IMR-90 (cell line): Measurements from ENCODE around the gene SNX32. TPM values are rescaled to one million over a fixed set of nuclear protein-coding genes. Genes with fewer than 3 reads are reported as not detected.

Source experiments
- ATAC-seq: fragments of 200-7000 bp; cut with Tn5 transposase; 2 replicates; pipeline ENCODE4 v1.9.1; 2020; ENCODE audit warnings: low read depth, mild to moderate bottlenecking, moderate library complexity
- BruUV-seq: library from RNA; stranded (reverse); fragments of 400-500 nt; replicated peaks from 2 replicates; lab custom pipeline; 2021; lab: Mats Ljungman, UMichigan
- CTCF ChIA-PET: fragments of 300-600 bp; formaldehyde crosslinking; extraction: SDS; loops from one replicate; lab custom pipeline; 2021; ENCODE audit warnings: antibody characterized with exemption; lab: Yijun Ruan, JAX
- POLR2A ChIA-PET: fragments of 300-600 bp; sonication (Branson Sonifier 250); formaldehyde crosslinking; loops from one replicate; lab custom pipeline; 2022; ENCODE audit warnings: antibody characterized with exemption; ENCODE audit not compliant: unreplicated experiment; lab: Charles Lee
- DNase-seq: peaks from one replicate; pipeline ENCODE4 v3.0.0; 2013
- H2AFZ ChIP-seq: replicated peaks from 2 replicates; pipeline ENCODE3; 2013; ENCODE audit warnings: low read length, mild to moderate bottlenecking; ENCODE audit not compliant: poor library complexity
- H2AK5ac ChIP-seq: 2 replicates; pipeline ENCODE4 v1.6.1; 2013; ENCODE audit warnings: low read depth, low read length, inconsistent platforms
- H2AK9ac ChIP-seq: replicated peaks from 2 replicates; pipeline ENCODE3; 2013; ENCODE audit warnings: mild to moderate bottlenecking, low read depth, low read length, moderate library complexity; ENCODE audit not compliant: poor library complexity
- H2BK120ac ChIP-seq: 2 replicates; pipeline ENCODE4 v1.6.1; 2013; ENCODE audit warnings: low read depth, low read length, inconsistent platforms
- H2BK15ac ChIP-seq: 3 replicates; pipeline ENCODE4 v1.6.1; 2013; ENCODE audit warnings: low read depth, low read length, inconsistent platforms
- H2BK20ac ChIP-seq: 2 replicates; pipeline ENCODE4 v1.6.1; 2013; ENCODE audit warnings: low read depth, mild to moderate bottlenecking, inconsistent platforms, low read length, moderate library complexity
- H2BK5ac ChIP-seq: 2 replicates; pipeline ENCODE4 v1.6.1; 2013; ENCODE audit warnings: mild to moderate bottlenecking, low read depth, low read length, inconsistent platforms; ENCODE audit not compliant: poor library complexity, severe bottlenecking
- H3K14ac ChIP-seq: replicated peaks from 2 replicates; pipeline ENCODE4 v1.6.1; 2013; ENCODE audit warnings: low read depth, low read length, inconsistent platforms
- H3K18ac ChIP-seq: 2 replicates; pipeline ENCODE4 v1.6.1; 2013; ENCODE audit warnings: low read depth, low read length, control low read depth
- H3K23ac ChIP-seq: 2 replicates; pipeline ENCODE4 v1.6.1; 2013; ENCODE audit warnings: low read depth, low read length, inconsistent platforms
- H3K27ac ChIP-seq: 2 replicates; pipeline ENCODE4 v1.5.1; 2013; ENCODE audit warnings: mild to moderate bottlenecking, control low read depth, low read length; ENCODE audit not compliant: insufficient read depth
- H3K27me3 ChIP-seq: 2 replicates; pipeline ENCODE4 v1.6.1; 2013; ENCODE audit warnings: low read length; ENCODE audit not compliant: control insufficient read depth, insufficient read depth
- H3K36me3 ChIP-seq: 2 replicates; pipeline ENCODE4 v1.6.1; 2013; ENCODE audit warnings: low read length, mixed read lengths; ENCODE audit not compliant: control insufficient read depth, insufficient read depth
- H3K4ac ChIP-seq: 2 replicates; pipeline ENCODE4 v1.6.1; 2013; ENCODE audit warnings: low read depth, low read length, inconsistent platforms
- H3K4me1 ChIP-seq: 2 replicates; pipeline ENCODE4 v1.6.1; 2013; ENCODE audit warnings: low read length, mixed read lengths; ENCODE audit not compliant: control insufficient read depth, insufficient read depth
- H3K4me2 ChIP-seq: 2 replicates; pipeline ENCODE4 v1.6.1; 2013; ENCODE audit warnings: low read depth, mild to moderate bottlenecking, control low read depth, low read length, moderate library complexity
- H3K4me3 ChIP-seq: 2 replicates; pipeline ENCODE4 v1.5.1; 2013; ENCODE audit warnings: low read depth, mild to moderate bottlenecking, control low read depth, low read length, moderate library complexity; ENCODE audit not compliant: insufficient read depth
- H3K56ac ChIP-seq: 2 replicates; pipeline ENCODE4 v1.6.1; 2013; ENCODE audit warnings: low read length, inconsistent platforms; ENCODE audit not compliant: insufficient read depth; ENCODE audit errors: extremely low read depth
- H3K79me1 ChIP-seq, 2 experiments: 2 replicates each; pipeline ENCODE4 v1.6.1; 2013; ENCODE audit warnings: low read length in 2 of 2, inconsistent platforms in 1 of 2, low read depth in 1 of 2
- H3K9ac ChIP-seq: 2 replicates; pipeline ENCODE4 v1.6.1; 2013; ENCODE audit warnings: low read depth, low read length, control low read depth
- H3K9me1 ChIP-seq: 2 replicates; pipeline ENCODE4 v1.6.1; 2013; ENCODE audit warnings: low read length, inconsistent platforms; ENCODE audit not compliant: insufficient read depth
- H3K9me3 ChIP-seq: 2 replicates; pipeline ENCODE4 v1.6.1; 2013; ENCODE audit warnings: low read length; ENCODE audit not compliant: control insufficient read depth, insufficient read depth
- H4K20me1 ChIP-seq: 2 replicates; pipeline ENCODE4 v1.6.1; 2013; ENCODE audit warnings: low read length, inconsistent platforms; ENCODE audit not compliant: insufficient read depth
- H4K5ac ChIP-seq: 2 replicates; pipeline ENCODE4 v1.6.1; 2013; ENCODE audit warnings: mild to moderate bottlenecking, low read depth, low read length, control low read depth
- H4K8ac ChIP-seq, 2 experiments: 2 replicates each; pipeline ENCODE4 v1.6.1; 2013; ENCODE audit warnings: low read depth in 2 of 2, low read length in 2 of 2, control low read depth in 1 of 2, inconsistent platforms in 1 of 2
- H4K91ac ChIP-seq: 2 replicates; pipeline ENCODE4 v1.6.1; 2013; ENCODE audit warnings: low read depth, low read length, inconsistent platforms; ENCODE audit not compliant: insufficient read depth
- FOS ChIP-seq: fragments of 150-350 bp; IDR thresholded peaks from 2 replicates; pipeline ENCODE4 v1.6.1; 2016; ENCODE audit warnings: low read depth, low read length
- WGBS, 2 experiments: methylation state at CpG; one replicate each; pipeline versions ENCODE4 v1.1.5 to v1.1.7; 2013; ENCODE audit warnings: missing lambda C conversion rate in 2 of 2; ENCODE audit not compliant: insufficient read length in 1 of 2; ENCODE audit errors: extremely low coverage in 2 of 2; 5-methylcytosine and 5-hydroxymethylcytosine counted together
- dilution Hi-C: fragments of 300-500 bp; cut with HindIII; formaldehyde crosslinking; loops from one replicate; pipeline ENCODE4 v1.14.3; 2018; ENCODE audit warnings: low sequenced_read_pairs; ENCODE audit not compliant: unreplicated experiment
- in situ Hi-C: fragments of 300-500 bp; cut with MboI; formaldehyde crosslinking; loops from 3 replicates; pipeline ENCODE4 v1.14.3; 2019; ENCODE audit warnings: low sequenced_read_pairs, inconsistent platforms, mixed read lengths
- intact Hi-C: fragments of 100-400 bp; cut with micrococcal nuclease; formaldehyde crosslinking; loops from 2 replicates; pipeline ENCODE4 v1.10.0; 2022
- polyA plus RNA-seq, 3 experiments: library from polyadenylated mRNA; depleted of rRNA; stranded (reverse); fragments of >200 nt; gene quantifications; 2 replicates each; pipeline ENCODE4 v1.2.3, GENCODE V29; 2012; ENCODE audit warnings: low replicate concordance in 1 of 3
- total RNA-seq: library from RNA; depleted of rRNA; stranded (reverse); fragments of >200 nt; gene quantifications from 2 replicates; pipeline ENCODE4 v1.2.3, GENCODE V29; 2012

SNX32 gene
- total and polyA plus RNA-seq, 2 of the 4 experiments (the other 2 are of a cell fraction): 0.36 to 0.79 TPM

GRCh38 chr11:65843811-65844210, 10.0 kb downstream of the SNX32 start:
- dilution Hi-C loops (no loop called here), in situ Hi-C loops (no loop called here), intact Hi-C loops (no loop called here)
- H4K8ac ChIP-seq: no peak overlapping the region
- H2AK9ac ChIP-seq: no peak overlapping the region
- H3K36me3 ChIP-seq: no peaks in the 10 kb centered on the region
- BruUV-seq: no TSS peak
- no peak overlapping the region for H3K4me3 ChIP-seq
- DNase-seq (no peak), ATAC-seq (no peak)
- H4K91ac ChIP-seq: no peak overlapping the region
- no peaks in the 10 kb centered on the region for H3K27me3 ChIP-seq
- no peak overlapping the region for H2BK15ac ChIP-seq
- H3K9ac ChIP-seq: no peak overlapping the region
- no peaks in the 10 kb centered on the region for H3K4me1 ChIP-seq
- H2BK120ac ChIP-seq: no peak overlapping the region
- H4K5ac ChIP-seq: no peak overlapping the region
- no CpG with 5 or more reads among the region's 3 CpGs for WGBS, 2 experiments
- H3K4me2 ChIP-seq: no peak overlapping the region
- no peaks in the 10 kb centered on the region for H4K20me1 ChIP-seq
- no peak overlapping the region for H3K14ac ChIP-seq
- no peak overlapping the region for H3K4ac ChIP-seq
- no peaks in the 10 kb centered on the region for H3K79me1 ChIP-seq
- no peak overlapping the region for H3K23ac ChIP-seq
- H2AFZ ChIP-seq: no peak overlapping the region
- no peak overlapping the region for H2BK20ac ChIP-seq
- ChIA-PET CTCF (no interaction called here), POLR2A (no interaction called here)
- no peaks in the 10 kb centered on the region for H3K9me1 ChIP-seq
- H3K9me3 ChIP-seq: no peaks in the 10 kb centered on the region
- H3K18ac ChIP-seq: no peak overlapping the region
- H2AK5ac ChIP-seq: no peak overlapping the region
- H3K27ac ChIP-seq: no peak overlapping the region
- no peak overlapping the region for H3K56ac ChIP-seq
- no peak overlapping the region for H2BK5ac ChIP-seq
- no peak for TF ChIP-seq FOS
